HEK293 (cell line): ENCODE results near the gene SLC2A5.
A peak's percentile ranks its signal among the peaks of the same experiment; 100 is the strongest.

ENCODE experiments used
- FEZF1 ChIP-seq: fragments of 450-650 bp; formaldehyde crosslinking; IDR thresholded peaks from 2 replicates; pipeline ENCODE4 v1.5.1; 2016; ENCODE audit warnings: missing biosample characterization, missing genetic modification characterization
- GLI2 ChIP-seq: fragments of 450-650 bp; formaldehyde crosslinking; IDR thresholded peaks from 2 replicates; pipeline ENCODE4; 2017; ENCODE audit warnings: missing biosample characterization, missing genetic modification characterization, low read depth, borderline replicate concordance
- OSR2 ChIP-seq: fragments of 450-650 bp; formaldehyde crosslinking; IDR thresholded peaks from 2 replicates; pipeline ENCODE4 v1.5.1; 2016; ENCODE audit warnings: missing biosample characterization, missing genetic modification characterization
- OVOL3 ChIP-seq: fragments of 450-650 bp; formaldehyde crosslinking; IDR thresholded peaks from 2 replicates; pipeline ENCODE4 v1.5.1; 2016; ENCODE audit warnings: missing biosample characterization, missing genetic modification characterization
- TCF7L2 ChIP-seq: IDR thresholded peaks from 2 replicates; pipeline ENCODE4 v1.6.1; 2011; ENCODE audit warnings: low read depth, mild to moderate bottlenecking, inconsistent platforms, low read length, moderate library complexity, borderline replicate concordance
- TRIM28 ChIP-seq: IDR thresholded peaks from 2 replicates; pipeline ENCODE4 v1.6.1; 2011; ENCODE audit warnings: low read length, control low read depth, borderline replicate concordance
- YY2 ChIP-seq: fragments of 450-650 bp; formaldehyde crosslinking; IDR thresholded peaks from 2 replicates; pipeline ENCODE4 v1.5.1; 2016; ENCODE audit warnings: missing biosample characterization, missing genetic modification characterization
- ZBTB17 ChIP-seq: fragments of 450-650 bp; formaldehyde crosslinking; IDR thresholded peaks from 2 replicates; pipeline ENCODE4 v1.5.1; 2016; ENCODE audit warnings: missing biosample characterization, missing genetic modification characterization
- ZBTB8A ChIP-seq: fragments of 450-650 bp; formaldehyde crosslinking; IDR thresholded peaks from 2 replicates; pipeline ENCODE4 v1.5.1; 2016; ENCODE audit warnings: missing biosample characterization, missing genetic modification characterization
- ZEB2 ChIP-seq: fragments of 450-650 bp; formaldehyde crosslinking; IDR thresholded peaks from 2 replicates; pipeline ENCODE4 v1.5.1; 2016; ENCODE audit warnings: missing biosample characterization, missing genetic modification characterization
- ZNF121 ChIP-seq: fragments of 450-650 bp; formaldehyde crosslinking; IDR thresholded peaks from 2 replicates; pipeline ENCODE4 v1.5.1; 2016; ENCODE audit warnings: missing biosample characterization, missing genetic modification characterization
- ZNF174 ChIP-seq: fragments of 450-650 bp; formaldehyde crosslinking; IDR thresholded peaks from 2 replicates; pipeline ENCODE4 v1.5.0; 2017; ENCODE audit warnings: missing biosample characterization, mild to moderate bottlenecking, missing genetic modification characterization
- ZNF2 ChIP-seq: fragments of 450-650 bp; formaldehyde crosslinking; IDR thresholded peaks from 2 replicates; pipeline ENCODE4 v1.5.1; 2016; ENCODE audit warnings: missing biosample characterization, missing genetic modification characterization
- ZNF416 ChIP-seq: fragments of 450-650 bp; formaldehyde crosslinking; IDR thresholded peaks from 2 replicates; pipeline ENCODE4 v1.5.1; 2016; ENCODE audit warnings: missing biosample characterization, missing genetic modification characterization
- ZNF561 ChIP-seq: fragments of 450-650 bp; IDR thresholded peaks from 2 replicates; pipeline ENCODE4 v1.5.1; 2018; ENCODE audit warnings: missing biosample characterization, missing genetic modification characterization, borderline replicate concordance
- ZNF585B ChIP-seq: fragments of 450-650 bp; formaldehyde crosslinking; IDR thresholded peaks from 2 replicates; pipeline ENCODE4 v1.5.1; 2016; ENCODE audit warnings: missing biosample characterization, missing genetic modification characterization
- ZNF701 ChIP-seq: fragments of 450-650 bp; formaldehyde crosslinking; IDR thresholded peaks from 2 replicates; pipeline ENCODE4 v1.5.1; 2016; ENCODE audit warnings: missing biosample characterization, missing genetic modification characterization
- ZNF76 ChIP-seq: fragments of 450-650 bp; formaldehyde crosslinking; IDR thresholded peaks from 2 replicates; pipeline ENCODE4; 2016; ENCODE audit warnings: low read depth, missing biosample characterization, missing genetic modification characterization, borderline replicate concordance
- ZXDB ChIP-seq: fragments of 450-650 bp; formaldehyde crosslinking; IDR thresholded peaks from 2 replicates; pipeline ENCODE4 v1.5.1; 2016; ENCODE audit warnings: missing biosample characterization, missing genetic modification characterization
- TF ChIP-seq, protein P1 (sequence below): fragments of 450-650 bp; formaldehyde crosslinking; IDR thresholded peaks from 2 replicates; pipeline ENCODE4 v1.5.1; 2016; ENCODE audit warnings: missing biosample characterization, missing genetic modification characterization
- TF ChIP-seq, protein P2 (sequence below): fragments of 450-650 bp; formaldehyde crosslinking; IDR thresholded peaks from 2 replicates; pipeline ENCODE4 v1.5.1; 2016; ENCODE audit warnings: missing biosample characterization, missing genetic modification characterization, low read depth
- TF ChIP-seq, protein P3 (sequence below): fragments of 450-650 bp; formaldehyde crosslinking; optimal IDR thresholded peaks from 2 replicates; pipeline ENCODE3; 2016; ENCODE audit warnings: missing biosample characterization, mild to moderate bottlenecking, missing genetic modification characterization
- TF ChIP-seq, protein P4 (sequence below): fragments of 450-650 bp; formaldehyde crosslinking; IDR thresholded peaks from 2 replicates; pipeline ENCODE4 v1.5.1; 2017; ENCODE audit warnings: missing biosample characterization, missing genetic modification characterization
- TF ChIP-seq, protein P5 (sequence below): fragments of 450-650 bp; formaldehyde crosslinking; IDR thresholded peaks from 2 replicates; pipeline ENCODE4 v1.5.1; 2016; ENCODE audit warnings: missing biosample characterization, missing genetic modification characterization
- TF ChIP-seq, protein P6 (sequence below): fragments of 450-650 bp; formaldehyde crosslinking; IDR thresholded peaks from 2 replicates; pipeline ENCODE4 v1.5.1; 2017; ENCODE audit warnings: missing biosample characterization, missing genetic modification characterization
- TF ChIP-seq, protein P7 (sequence below): fragments of 450-650 bp; formaldehyde crosslinking; IDR thresholded peaks from 2 replicates; pipeline ENCODE4 v1.5.1; 2016; ENCODE audit warnings: missing biosample characterization, missing genetic modification characterization
- TF ChIP-seq, protein P8 (sequence below): fragments of 450-650 bp; IDR thresholded peaks from 2 replicates; pipeline ENCODE4 v1.5.1; 2018; ENCODE audit warnings: missing biosample characterization, mild to moderate bottlenecking, missing genetic modification characterization

Gene SLC2A5

DNA sequence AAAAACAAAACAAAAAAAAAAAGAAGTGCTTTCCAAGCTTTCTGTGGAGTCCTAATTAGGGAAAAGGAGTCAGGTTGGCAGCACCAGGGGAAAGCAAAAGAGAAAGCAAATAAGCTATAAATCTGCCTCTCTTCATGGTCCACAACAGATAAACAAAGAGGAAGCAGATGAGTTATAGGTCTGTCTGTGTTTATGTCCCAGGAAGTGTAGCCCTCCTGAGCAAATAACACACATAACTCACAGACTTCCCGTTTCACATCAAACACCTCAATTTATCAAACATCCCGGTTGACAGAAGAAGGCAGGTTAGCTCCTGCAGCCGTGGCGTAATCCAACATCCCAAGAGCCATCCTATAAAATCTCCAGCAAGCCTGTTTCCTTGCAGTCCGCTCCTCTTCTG, 5.6 kb upstream of the SLC2A5 start (continued):
- TF ChIP-seq, protein P1, sequence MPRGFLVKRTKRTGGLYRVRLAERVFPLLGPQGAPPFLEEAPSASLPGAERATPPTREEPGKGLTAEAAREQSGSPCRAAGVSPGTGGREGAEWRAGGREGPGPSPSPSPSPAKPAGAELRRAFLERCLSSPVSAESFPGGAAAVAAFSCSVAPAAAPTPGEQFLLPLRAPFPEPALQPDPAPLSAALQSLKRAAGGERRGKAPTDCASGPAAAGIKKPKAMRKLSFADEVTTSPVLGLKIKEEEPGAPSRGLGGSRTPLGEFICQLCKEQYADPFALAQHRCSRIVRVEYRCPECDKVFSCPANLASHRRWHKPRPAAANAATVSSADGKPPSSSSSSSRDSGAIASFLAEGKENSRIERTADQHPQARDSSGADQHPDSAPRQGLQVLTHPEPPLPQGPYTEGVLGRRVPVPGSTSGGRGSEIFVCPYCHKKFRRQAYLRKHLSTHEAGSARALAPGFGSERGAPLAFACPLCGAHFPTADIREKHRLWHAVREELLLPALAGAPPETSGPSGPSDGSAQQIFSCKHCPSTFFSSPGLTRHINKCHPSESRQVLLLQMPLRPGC = no peak
- TF ChIP-seq ZBTB17 (tag by site-specific recombination) (peak; percentile 54), OSR2 (tag by site-specific recombination) (peak; percentile 28; the same call in 1 of the 2 replicates), ZNF585B (tag by site-specific recombination) (no peak), ZNF561 (tag by site-specific recombination) (no peak), ZNF121 (tag by site-specific recombination) (0 out of 2 replicates have a peak, but pooled peaks have one; percentile 0), ZNF174 (tag by site-specific recombination) (no peak), ZNF2 (no peak), YY2 (tag by site-specific recombination) (no peak), ZBTB8A (tag by site-specific recombination) (no peak), ZNF416 (tag by site-specific recombination) (no peak), GLI2 (no peak), FEZF1 (tag by site-specific recombination) (0 out of 2 replicates have a peak, but pooled peaks have one; percentile 50), ZXDB (peak; percentile 28; the same call in 1 of the 2 replicates), ZEB2 (tag by site-specific recombination) (no peak), ZNF701 (tag by site-specific recombination) (no peak), TCF7L2 (no peak), ZNF76 (tag by site-specific recombination) (no peak), TRIM28 (0 out of 2 replicates have a peak, but pooled peaks have one; percentile 32), OVOL3 (tag by site-specific recombination) (no peak)
- TF ChIP-seq, protein P2, sequence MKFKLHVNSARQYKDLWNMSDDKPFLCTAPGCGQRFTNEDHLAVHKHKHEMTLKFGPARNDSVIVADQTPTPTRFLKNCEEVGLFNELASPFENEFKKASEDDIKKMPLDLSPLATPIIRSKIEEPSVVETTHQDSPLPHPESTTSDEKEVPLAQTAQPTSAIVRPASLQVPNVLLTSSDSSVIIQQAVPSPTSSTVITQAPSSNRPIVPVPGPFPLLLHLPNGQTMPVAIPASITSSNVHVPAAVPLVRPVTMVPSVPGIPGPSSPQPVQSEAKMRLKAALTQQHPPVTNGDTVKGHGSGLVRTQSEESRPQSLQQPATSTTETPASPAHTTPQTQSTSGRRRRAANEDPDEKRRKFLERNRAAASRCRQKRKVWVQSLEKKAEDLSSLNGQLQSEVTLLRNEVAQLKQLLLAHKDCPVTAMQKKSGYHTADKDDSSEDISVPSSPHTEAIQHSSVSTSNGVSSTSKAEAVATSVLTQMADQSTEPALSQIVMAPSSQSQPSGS (tag by site-specific recombination) = no peak
- TF ChIP-seq, protein P3, sequence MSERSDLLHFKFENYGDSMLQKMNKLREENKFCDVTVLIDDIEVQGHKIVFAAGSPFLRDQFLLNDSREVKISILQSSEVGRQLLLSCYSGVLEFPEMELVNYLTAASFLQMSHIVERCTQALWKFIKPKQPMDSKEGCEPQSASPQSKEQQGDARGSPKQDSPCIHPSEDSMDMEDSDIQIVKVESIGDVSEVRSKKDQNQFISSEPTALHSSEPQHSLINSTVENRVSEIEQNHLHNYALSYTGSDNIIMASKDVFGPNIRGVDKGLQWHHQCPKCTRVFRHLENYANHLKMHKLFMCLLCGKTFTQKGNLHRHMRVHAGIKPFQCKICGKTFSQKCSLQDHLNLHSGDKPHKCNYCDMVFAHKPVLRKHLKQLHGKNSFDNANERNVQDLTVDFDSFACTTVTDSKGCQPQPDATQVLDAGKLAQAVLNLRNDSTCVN (tag by site-specific recombination) = no peak
- TF ChIP-seq, protein P4, sequence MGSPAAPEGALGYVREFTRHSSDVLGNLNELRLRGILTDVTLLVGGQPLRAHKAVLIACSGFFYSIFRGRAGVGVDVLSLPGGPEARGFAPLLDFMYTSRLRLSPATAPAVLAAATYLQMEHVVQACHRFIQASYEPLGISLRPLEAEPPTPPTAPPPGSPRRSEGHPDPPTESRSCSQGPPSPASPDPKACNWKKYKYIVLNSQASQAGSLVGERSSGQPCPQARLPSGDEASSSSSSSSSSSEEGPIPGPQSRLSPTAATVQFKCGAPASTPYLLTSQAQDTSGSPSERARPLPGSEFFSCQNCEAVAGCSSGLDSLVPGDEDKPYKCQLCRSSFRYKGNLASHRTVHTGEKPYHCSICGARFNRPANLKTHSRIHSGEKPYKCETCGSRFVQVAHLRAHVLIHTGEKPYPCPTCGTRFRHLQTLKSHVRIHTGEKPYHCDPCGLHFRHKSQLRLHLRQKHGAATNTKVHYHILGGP (tag by site-specific recombination) = peak; percentile 79
- TF ChIP-seq, protein P5, sequence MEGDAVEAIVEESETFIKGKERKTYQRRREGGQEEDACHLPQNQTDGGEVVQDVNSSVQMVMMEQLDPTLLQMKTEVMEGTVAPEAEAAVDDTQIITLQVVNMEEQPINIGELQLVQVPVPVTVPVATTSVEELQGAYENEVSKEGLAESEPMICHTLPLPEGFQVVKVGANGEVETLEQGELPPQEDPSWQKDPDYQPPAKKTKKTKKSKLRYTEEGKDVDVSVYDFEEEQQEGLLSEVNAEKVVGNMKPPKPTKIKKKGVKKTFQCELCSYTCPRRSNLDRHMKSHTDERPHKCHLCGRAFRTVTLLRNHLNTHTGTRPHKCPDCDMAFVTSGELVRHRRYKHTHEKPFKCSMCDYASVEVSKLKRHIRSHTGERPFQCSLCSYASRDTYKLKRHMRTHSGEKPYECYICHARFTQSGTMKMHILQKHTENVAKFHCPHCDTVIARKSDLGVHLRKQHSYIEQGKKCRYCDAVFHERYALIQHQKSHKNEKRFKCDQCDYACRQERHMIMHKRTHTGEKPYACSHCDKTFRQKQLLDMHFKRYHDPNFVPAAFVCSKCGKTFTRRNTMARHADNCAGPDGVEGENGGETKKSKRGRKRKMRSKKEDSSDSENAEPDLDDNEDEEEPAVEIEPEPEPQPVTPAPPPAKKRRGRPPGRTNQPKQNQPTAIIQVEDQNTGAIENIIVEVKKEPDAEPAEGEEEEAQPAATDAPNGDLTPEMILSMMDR (tag by site-specific recombination) = no peak
- TF ChIP-seq, protein P6, sequence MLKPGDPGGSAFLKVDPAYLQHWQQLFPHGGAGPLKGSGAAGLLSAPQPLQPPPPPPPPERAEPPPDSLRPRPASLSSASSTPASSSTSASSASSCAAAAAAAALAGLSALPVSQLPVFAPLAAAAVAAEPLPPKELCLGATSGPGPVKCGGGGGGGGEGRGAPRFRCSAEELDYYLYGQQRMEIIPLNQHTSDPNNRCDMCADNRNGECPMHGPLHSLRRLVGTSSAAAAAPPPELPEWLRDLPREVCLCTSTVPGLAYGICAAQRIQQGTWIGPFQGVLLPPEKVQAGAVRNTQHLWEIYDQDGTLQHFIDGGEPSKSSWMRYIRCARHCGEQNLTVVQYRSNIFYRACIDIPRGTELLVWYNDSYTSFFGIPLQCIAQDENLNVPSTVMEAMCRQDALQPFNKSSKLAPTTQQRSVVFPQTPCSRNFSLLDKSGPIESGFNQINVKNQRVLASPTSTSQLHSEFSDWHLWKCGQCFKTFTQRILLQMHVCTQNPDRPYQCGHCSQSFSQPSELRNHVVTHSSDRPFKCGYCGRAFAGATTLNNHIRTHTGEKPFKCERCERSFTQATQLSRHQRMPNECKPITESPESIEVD (tag by site-specific recombination) = peak; percentile 16; the same call in 1 of the 2 replicates
- TF ChIP-seq, protein P7, sequence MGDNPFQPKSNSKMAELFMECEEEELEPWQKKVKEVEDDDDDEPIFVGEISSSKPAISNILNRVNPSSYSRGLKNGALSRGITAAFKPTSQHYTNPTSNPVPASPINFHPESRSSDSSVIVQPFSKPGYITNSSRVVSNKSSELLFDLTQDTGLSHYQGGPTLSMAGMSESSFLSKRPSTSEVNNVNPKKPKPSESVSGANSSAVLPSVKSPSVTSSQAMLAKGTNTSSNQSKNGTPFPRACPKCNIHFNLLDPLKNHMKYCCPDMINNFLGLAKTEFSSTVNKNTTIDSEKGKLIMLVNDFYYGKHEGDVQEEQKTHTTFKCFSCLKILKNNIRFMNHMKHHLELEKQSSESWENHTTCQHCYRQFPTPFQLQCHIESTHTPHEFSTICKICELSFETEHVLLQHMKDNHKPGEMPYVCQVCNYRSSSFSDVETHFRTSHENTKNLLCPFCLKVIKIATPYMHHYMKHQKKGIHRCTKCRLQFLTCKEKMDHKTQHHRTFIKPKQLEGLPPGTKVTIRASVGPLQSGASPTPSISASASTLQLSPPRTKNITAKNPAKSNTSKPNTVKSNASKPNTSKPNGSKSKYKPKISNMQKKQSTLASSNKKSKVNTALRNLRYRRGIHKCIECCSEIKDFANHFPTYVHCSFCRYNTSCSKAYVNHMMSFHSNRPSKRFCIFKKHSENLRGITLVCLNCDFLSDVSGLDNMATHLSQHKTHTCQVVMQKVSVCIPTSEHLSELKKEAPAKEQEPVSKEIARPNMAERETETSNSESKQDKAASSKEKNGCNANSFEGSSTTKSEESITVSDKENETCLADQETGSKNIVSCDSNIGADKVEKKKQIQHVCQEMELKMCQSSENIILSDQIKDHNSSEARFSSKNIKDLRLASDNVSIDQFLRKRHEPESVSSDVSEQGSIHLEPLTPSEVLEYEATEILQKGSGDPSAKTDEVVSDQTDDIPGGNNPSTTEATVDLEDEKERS (tag by site-specific recombination) = no peak
- TF ChIP-seq, protein P8, sequence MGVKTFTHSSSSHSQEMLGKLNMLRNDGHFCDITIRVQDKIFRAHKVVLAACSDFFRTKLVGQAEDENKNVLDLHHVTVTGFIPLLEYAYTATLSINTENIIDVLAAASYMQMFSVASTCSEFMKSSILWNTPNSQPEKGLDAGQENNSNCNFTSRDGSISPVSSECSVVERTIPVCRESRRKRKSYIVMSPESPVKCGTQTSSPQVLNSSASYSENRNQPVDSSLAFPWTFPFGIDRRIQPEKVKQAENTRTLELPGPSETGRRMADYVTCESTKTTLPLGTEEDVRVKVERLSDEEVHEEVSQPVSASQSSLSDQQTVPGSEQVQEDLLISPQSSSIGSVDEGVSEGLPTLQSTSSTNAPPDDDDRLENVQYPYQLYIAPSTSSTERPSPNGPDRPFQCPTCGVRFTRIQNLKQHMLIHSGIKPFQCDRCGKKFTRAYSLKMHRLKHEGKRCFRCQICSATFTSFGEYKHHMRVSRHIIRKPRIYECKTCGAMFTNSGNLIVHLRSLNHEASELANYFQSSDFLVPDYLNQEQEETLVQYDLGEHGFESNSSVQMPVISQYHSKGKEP = no peak
